CD4-positive, alpha-beta T cell treated with Interleukin-6 at 100 ng/mL for 8 hours (primary cell): ENCODE results near the gene GAS7.
A peak's percentile ranks its signal among the peaks of the same experiment; 100 is the strongest.

ENCODE experiments used
- DNase-seq: peaks from one replicate; pipeline ENCODE4 v3.0.0-alpha.2; 2020; ENCODE audit warnings: mixed read lengths, low spot score

Gene GAS7

GRCh38 chr17:10171122-10171571 is 27.3 kb downstream of the GAS7 start:
- no peak for DNase-seq

GRCh38 chr17:10170233-10170632 is 28.2 kb downstream of the GAS7 start:
- no peak for DNase-seq

- no peak for DNase-seq
Measured at GRCh38 chr17:10169290-10169689, 29.1 kb downstream of the GAS7 start.

GRCh38 chr17:10166176-10166935 is 32.0 kb downstream of the GAS7 start:
- DNase-seq: no peak

- DNase-seq: no peak
Measured at GRCh38 chr17:10162096-10162495, 36.3 kb downstream of the GAS7 start.

- DNase-seq: no peak
Measured at GRCh38 chr17:10161386-10161785, 37.0 kb downstream of the GAS7 start.

GRCh38 chr17:10156948-10157607 is 41.3 kb downstream of the GAS7 start:
- DNase-seq: no peak

- no peak for DNase-seq
Measured at GRCh38 chr17:10156599-10156947, 41.8 kb downstream of the GAS7 start.

- no peak for DNase-seq
Measured at GRCh38 chr17:10156077-10156435, 42.4 kb downstream of the GAS7 start.

- DNase-seq: no peak
Measured at GRCh38 chr17:10155371-10156076, 42.9 kb downstream of the GAS7 start.

GRCh38 chr17:10151667-10152496 is 46.5 kb downstream of the GAS7 start:
- DNase-seq: no peak

- DNase-seq: peak; percentile 23
Measured at GRCh38 chr17:10149573-10150399, 48.6 kb downstream of the GAS7 start.

GRCh38 chr17:10147761-10148415 is 50.5 kb downstream of the GAS7 start:
- no peak for DNase-seq

- DNase-seq: no peak
Measured at GRCh38 chr17:10147040-10147439, 51.4 kb downstream of the GAS7 start.

GRCh38 chr17:10144982-10145381 is 53.4 kb downstream of the GAS7 start:
- no peak for DNase-seq

- DNase-seq: no peak
Measured at GRCh38 chr17:10144456-10144855, 54.0 kb downstream of the GAS7 start.

GRCh38 chr17:10141436-10141835 is 57.0 kb downstream of the GAS7 start:
- no peak for DNase-seq

- no peak for DNase-seq
Measured at GRCh38 chr17:10139577-10139976, 58.8 kb downstream of the GAS7 start.

- DNase-seq: no peak
Measured at GRCh38 chr17:10136258-10136981, 62.0 kb downstream of the GAS7 start.
